Glutamatergic neuron (in vitro differentiated cells): Measurements from ENCODE around the gene TMEM18. TPM values are rescaled to one million over a fixed set of nuclear protein-coding genes. Genes with fewer than 3 reads are reported as not detected.

Experiments used
- DNase-seq: peaks from one replicate; pipeline ENCODE4 v3.0.0; 2022
- H3K27ac Mint-ChIP-seq: one replicate; pipeline ENCODE4 v1.8.0; 2020; ENCODE audit warnings: mild to moderate bottlenecking, mixed read lengths, inconsistent platforms; ENCODE audit not compliant: unreplicated experiment
- H3K27me3 Mint-ChIP-seq: one replicate; pipeline ENCODE4 v1.8.0; 2020; ENCODE audit warnings: mild to moderate bottlenecking, moderate library complexity, mixed read lengths, inconsistent platforms; ENCODE audit not compliant: unreplicated experiment
- H3K36me3 Mint-ChIP-seq: one replicate; pipeline ENCODE4 v1.8.0; 2020; ENCODE audit warnings: mild to moderate bottlenecking, mixed read lengths, inconsistent platforms; ENCODE audit not compliant: unreplicated experiment
- H3K4me1 Mint-ChIP-seq: one replicate; pipeline ENCODE4 v1.8.0; 2020; ENCODE audit warnings: mild to moderate bottlenecking, low read depth, mixed read lengths, inconsistent platforms; ENCODE audit not compliant: unreplicated experiment
- H3K4me3 Mint-ChIP-seq: one replicate; pipeline ENCODE4 v1.8.0; 2020; ENCODE audit warnings: mild to moderate bottlenecking, mixed read lengths, inconsistent platforms; ENCODE audit not compliant: unreplicated experiment
- H3K9me3 Mint-ChIP-seq: one replicate; pipeline ENCODE4 v1.8.0; 2020; ENCODE audit warnings: mild to moderate bottlenecking, moderate library complexity, mixed read lengths, inconsistent platforms; ENCODE audit not compliant: unreplicated experiment
- CTCF ChIP-seq: fragments of 200-600 bp; sonication (generic); IDR thresholded peaks from one replicate; pipeline ENCODE4 v1.5.0; 2021; ENCODE audit not compliant: partially characterized antibody, unreplicated experiment
- total RNA-seq: library from RNA; stranded (reverse); fragmentation: NEBNext Ultra II Directional; extraction: Animal tissue kit (Norgen Biotek cat#: 25700); gene quantifications from one replicate; pipeline ENCODE4 v1.2.1, GENCODE V29; 2021; ENCODE audit not compliant: unreplicated experiment

The TMEM18 gene
- total RNA-seq, 1 donor from 2014 or later = 22.0 TPM

GRCh38 chr2:719734-720133, 42.5 kb upstream of the TMEM18 start:
- no peak overlapping the region for H3K27ac Mint-ChIP-seq
- H3K4me1 Mint-ChIP-seq = peaks cover 23% of the 10 kb centered on the region
- no peak for DNase-seq
- H3K9me3 Mint-ChIP-seq = peaks cover 5% of the 10 kb centered on the region
- H3K4me3 Mint-ChIP-seq = no peak overlapping the region
- H3K36me3 Mint-ChIP-seq = no peaks in the 10 kb centered on the region
- H3K27me3 Mint-ChIP-seq = peaks cover 7% of the 10 kb centered on the region
- no peak for TF ChIP-seq CTCF

- DNase-seq = no peak
- peaks cover 3% of the 10 kb centered on the region for H3K27me3 Mint-ChIP-seq
- H3K4me1 Mint-ChIP-seq = peaks cover 18% of the 10 kb centered on the region
- no peak for TF ChIP-seq CTCF
- peaks cover 5% of the 10 kb centered on the region for H3K9me3 Mint-ChIP-seq
- H3K36me3 Mint-ChIP-seq = no peaks in the 10 kb centered on the region
- no peak overlapping the region for H3K27ac Mint-ChIP-seq
- no peak overlapping the region for H3K4me3 Mint-ChIP-seq
Observed at GRCh38 chr2:719191-719590, 42.0 kb upstream of the TMEM18 start.

GRCh38 chr2:717661-718060, 40.5 kb upstream of the TMEM18 start:
- TF ChIP-seq CTCF = no peak
- Mint-ChIP-seq H3K9me3 (no peaks in the 10 kb centered on the region), H3K27ac (no peak overlapping the region), H3K4me3 (no peak overlapping the region), H3K27me3 (no peaks in the 10 kb centered on the region), H3K36me3 (no peaks in the 10 kb centered on the region), H3K4me1 (peaks cover 4% of the 10 kb centered on the region)
- DNase-seq = no peak

- no peaks in the 10 kb centered on the region for H3K9me3 Mint-ChIP-seq
- no peak overlapping the region for H3K4me3 Mint-ChIP-seq
- DNase-seq = no peak
- no peak overlapping the region for H3K27ac Mint-ChIP-seq
- H3K27me3 Mint-ChIP-seq = no peaks in the 10 kb centered on the region
- H3K4me1 Mint-ChIP-seq = no peaks in the 10 kb centered on the region
- H3K36me3 Mint-ChIP-seq = no peaks in the 10 kb centered on the region
- TF ChIP-seq CTCF = peak; percentile 54
Observed at GRCh38 chr2:715854-716560, 38.8 kb upstream of the TMEM18 start.

DNA sequence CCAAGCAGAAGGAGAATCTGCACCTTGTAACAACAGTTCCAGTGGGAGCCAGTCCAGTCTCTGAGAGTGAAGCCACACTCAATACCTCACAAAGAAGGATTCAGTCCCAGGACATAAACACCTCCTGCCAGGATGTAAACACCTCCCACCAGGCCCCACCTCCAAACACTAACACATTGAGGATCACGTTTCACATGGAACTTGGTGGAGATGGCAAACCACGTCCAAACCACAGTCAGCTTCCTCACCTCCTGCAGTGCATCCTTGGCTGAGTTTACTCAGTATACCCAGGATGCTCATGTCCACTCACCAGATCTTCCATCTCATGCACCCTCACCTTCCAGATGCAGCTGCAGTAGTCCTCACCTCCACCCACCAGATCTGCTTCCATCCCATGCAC, 37.8 kb upstream of the TMEM18 start:
- no peak for DNase-seq
- H3K27me3 Mint-ChIP-seq = no peaks in the 10 kb centered on the region

More for the DNA sequence above, 37.8 kb upstream of the TMEM18 start:
- Mint-ChIP-seq H3K4me1 (no peaks in the 10 kb centered on the region), H3K27ac (no peak overlapping the region), H3K36me3 (no peaks in the 10 kb centered on the region), H3K4me3 (peak overlapping the region; percentile 12), H3K9me3 (no peaks in the 10 kb centered on the region)
- no peak for TF ChIP-seq CTCF
